ENCODE measurements around the gene FYN. TPM values are rescaled to one million over a fixed set of nuclear protein-coding genes. Genes with fewer than 3 reads are reported as not detected.

Gene FYN
- total and polyA plus RNA-seq, 2 of the 8 experiments (the other 6 are each of a cell fraction or from before 2014, with no cell fraction given), result 46.8 to 97.2 TPM

DNA sequence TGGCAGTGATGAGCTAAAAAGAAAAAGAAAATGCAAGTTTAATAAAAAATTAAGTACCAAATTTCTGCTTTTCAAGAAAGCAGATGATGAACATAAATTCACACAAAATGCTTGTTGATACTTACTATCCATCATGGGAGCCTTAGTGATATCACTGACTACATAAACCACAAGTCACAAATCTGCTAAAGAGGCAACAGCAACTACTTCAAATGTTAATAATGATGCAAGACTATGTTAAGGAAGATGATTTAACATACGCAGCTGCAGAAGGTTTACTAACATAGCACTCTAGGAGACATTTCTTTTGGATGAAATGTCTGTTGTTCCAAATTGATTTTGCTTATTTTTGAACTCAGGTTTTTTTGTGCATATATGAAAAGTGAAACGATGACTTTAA lies 18.6 kb downstream of the FYN start:
- Histone ChIP-seq H4K5ac (ENCODE audit: insufficient read length, low read depth, low read length) (no peak overlapping the region), H3K4me3 (ENCODE audit: extremely low read depth in 1 of 4, insufficient read depth in 2 of 4, low read depth in 3 of 4, low read length in 4 of 4) (no peak overlapping the region), H3K23ac (ENCODE audit: insufficient read length) (no peak overlapping the region), H3K4me2 (ENCODE audit: insufficient read depth in 1 of 2, low read depth in 2 of 2, low read length in 2 of 2) (no peak overlapping the region), H3K79me2 (ENCODE audit: control insufficient read depth in 1 of 2, insufficient read depth in 2 of 2, low read length in 2 of 2) (peaks cover 4 to 90% of the 10 kb centered on the region in 2 experiments; a peak in 2 of 4 replicates), H3K27ac (ENCODE audit: low read depth, low read length) (no peak overlapping the region), H3K56ac (replicated peaks; ENCODE audit: insufficient read length, low read depth, low read length) (no peak overlapping the region), H3K4ac (replicated peaks; ENCODE audit: insufficient read length, low read depth, low read length) (no peak overlapping the region), H2BK12ac (ENCODE audit: low read depth, low read length) (no peak overlapping the region), H4K20me1 (replicated peaks in 1 of 2; ENCODE audit: control insufficient read depth in 1 of 2, insufficient read depth in 2 of 2, low read length in 2 of 2) (peaks cover 0 to 8% of the 10 kb centered on the region in 2 experiments), H2BK120ac (replicated peaks; ENCODE audit: low read depth, low read length) (no peak overlapping the region), H3K9ac (replicated peaks in 1 of 4; ENCODE audit: extremely low read depth in 1 of 4, low read depth in 3 of 4, low read length in 3 of 4) (no peak overlapping the region), H2BK5ac (ENCODE audit: low read depth, low read length) (no peak overlapping the region), H3K27me3 (replicated peaks in 1 of 4; ENCODE audit: control insufficient read depth in 3 of 4, extremely low read depth in 1 of 4, insufficient read depth in 3 of 4, low read length in 3 of 4) (no peaks in the 10 kb centered on the region), H3K9me3 (ENCODE audit: insufficient read depth in 2 of 2, low read depth in 1 of 2, low read length in 1 of 2) (no peaks in the 10 kb centered on the region), H2AFZ (ENCODE audit: low read length) (no peak overlapping the region), H3K36me3 (ENCODE audit: control insufficient read depth in 2 of 4, insufficient read depth in 4 of 4, low read length in 3 of 4) (no peaks in the 10 kb centered on the region), H4K91ac (replicated peaks; ENCODE audit: insufficient read length, low read length) (no peak overlapping the region), H4K8ac (ENCODE audit: extremely low read depth, insufficient read depth, low read length) (no peak overlapping the region), H3K23me2 (ENCODE audit: low read depth, low read length) (no peaks in the 10 kb centered on the region), H3K4me1 (replicated peaks in 1 of 4; ENCODE audit: control insufficient read depth in 3 of 4, insufficient read depth in 4 of 4, low read length in 3 of 4) (peaks cover 0 to 20% (median 9%) of the 10 kb centered on the region in 4 experiments; a peak in 4 of 7 replicates), H2BK15ac (ENCODE audit: low read length) (no peak overlapping the region), H2AK5ac (ENCODE audit: low read depth, low read length) (no peak overlapping the region), H3K18ac (ENCODE audit: extremely low read depth, low read length) (no peak overlapping the region), H3K14ac (ENCODE audit: insufficient read length) (no peak overlapping the region), H3K79me1 (ENCODE audit: low read depth, low read length) (peaks cover 13% of the 10 kb centered on the region; the same call in 1 of the 2 replicates), H2BK20ac (ENCODE audit: low read length) (no peak overlapping the region)
- ChIA-PET POLR2A (ENCODE audit: partially characterized antibody) (interaction anchor here (1.3 kb wide), 1 partner anchor 11 kb away, joined by 3 read pairs; no protein-coding TSS in a partner anchor), CTCF (ENCODE audit: partially characterized antibody) (interaction anchor here (1.0 to 6.2 kb wide), 2 partner anchors 9 to 133 kb away, joined by 4 to 29 read pairs; no protein-coding TSS in a partner anchor)
- FAIRE-seq (no peak), DNase-seq (ENCODE audit: low read depth in 1 of 2, low spot score in 2 of 2) (no peak)
- TF ChIP-seq EGR1 (IDR thresholded peaks at IDR 0.05; ENCODE audit: borderline replicate concordance, low read depth, low read length) (no peak), FOSL1 (IDR thresholded peaks at IDR 0.05; ENCODE audit: insufficient read depth, low read depth, low read length) (no peak), PHF8 (conservative IDR thresholded peaks at IDR 0.05; ENCODE audit: low read depth, low read length) (no peak), EZH2 (IDR thresholded peaks at IDR 0.05; ENCODE audit: low read depth, low read length, severe bottlenecking) (no peak), POU5F1 (IDR thresholded peaks at IDR 0.05; ENCODE audit: low read depth, low read length) (no peak), SP2 (IDR thresholded peaks at IDR 0.05; ENCODE audit: low read length) (no peak), SAP30 (IDR thresholded peaks at IDR 0.05; ENCODE audit: insufficient read depth, insufficient replicate concordance, low read length) (no peak), HDAC2 (IDR thresholded peaks at IDR 0.05; ENCODE audit: borderline replicate concordance in 1 of 2, low read depth in 2 of 2, low read length in 2 of 2) (no peak), CEBPB (IDR thresholded peaks at IDR 0.05; ENCODE audit: low read depth, low read length) (no peak), SP1 (IDR thresholded peaks at IDR 0.05; ENCODE audit: low read depth, low read length) (no peak), TAF7 (optimal IDR thresholded peaks at IDR 0.05; ENCODE audit: borderline replicate concordance, low read depth, low read length) (no peak)
- TF ChIP-seq, protein P1, sequence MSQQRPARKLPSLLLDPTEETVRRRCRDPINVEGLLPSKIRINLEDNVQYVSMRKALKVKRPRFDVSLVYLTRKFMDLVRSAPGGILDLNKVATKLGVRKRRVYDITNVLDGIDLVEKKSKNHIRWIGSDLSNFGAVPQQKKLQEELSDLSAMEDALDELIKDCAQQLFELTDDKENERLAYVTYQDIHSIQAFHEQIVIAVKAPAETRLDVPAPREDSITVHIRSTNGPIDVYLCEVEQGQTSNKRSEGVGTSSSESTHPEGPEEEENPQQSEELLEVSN (IDR thresholded peaks at IDR 0.05), result no peak
- 58% methylated on average over 2 of the region's 2 CpGs; no CpG with 5 or more reads in 1 of the 2 experiments for WGBS, 2 experiments (ENCODE audit: extremely low coverage in 1 of 2, insufficient coverage in 1 of 2, insufficient read length in 1 of 2, insufficient replicate concordance in 2 of 2, low coverage in 1 of 2, low lambda C conversion rate in 2 of 2, missing lambda C conversion rate in 1 of 2)
